Lung (tissue), 12 donors: ENCODE measurements around the gene SLC27A1. TPM values are rescaled to one million over a fixed set of nuclear protein-coding genes. Genes with fewer than 3 reads are reported as not detected.

Source experiments
- ATAC-seq: fragments of 200-7000 bp; cut with Tn5 transposase; one replicate; pipeline ENCODE4 v1.9.1; 2020; ENCODE audit warnings: moderate number of reproducible peaks; ENCODE audit not compliant: insufficient read depth, low FRiP score
- DNase-seq, 3 donors: peaks; one replicate each; pipeline ENCODE4 v3.0.0-alpha.2; 2013 to 2017
- H3K27ac ChIP-seq, 2 donors: one replicate each; pipeline ENCODE4 v1.5.1; 2013; ENCODE audit warnings: mild to moderate bottlenecking in 2 of 2, moderate library complexity in 2 of 2, control low read depth in 1 of 2, inconsistent platforms in 1 of 2, low read depth in 1 of 2, low read length in 1 of 2
- H3K27me3 ChIP-seq, 3 donors: one replicate each; pipeline ENCODE4 v1.5.1; 2013; ENCODE audit warnings: low read length in 2 of 3; ENCODE audit not compliant: control insufficient read depth in 3 of 3, insufficient read depth in 3 of 3
- H3K36me3 ChIP-seq, 4 donors: one replicate each; pipeline ENCODE4 v1.5.1; 2013; ENCODE audit warnings: low read length in 4 of 4, mild to moderate bottlenecking in 1 of 4, moderate library complexity in 1 of 4; ENCODE audit not compliant: control insufficient read depth in 4 of 4, insufficient read depth in 4 of 4
- H3K4me1 ChIP-seq, 5 donors: one replicate each; pipeline ENCODE4 v1.5.1; 2013; ENCODE audit warnings: low read length in 5 of 5, mild to moderate bottlenecking in 2 of 5, moderate library complexity in 1 of 5; ENCODE audit not compliant: control insufficient read depth in 5 of 5, insufficient read depth in 5 of 5
- H3K4me3 ChIP-seq: one replicate; pipeline ENCODE4 v1.5.1; 2013; ENCODE audit warnings: mild to moderate bottlenecking, control low read depth, moderate library complexity
- H3K9ac ChIP-seq, 2 donors: one replicate each; pipeline ENCODE4 v1.5.1; 2013; ENCODE audit warnings: low read length in 2 of 2, control low read depth in 1 of 2; ENCODE audit not compliant: insufficient read depth in 1 of 2
- H3K9me3 ChIP-seq, 4 donors: one replicate each; pipeline ENCODE4 v1.5.1; 2013; ENCODE audit warnings: low read length in 3 of 4, mild to moderate bottlenecking in 1 of 4, moderate library complexity in 1 of 4; ENCODE audit not compliant: control insufficient read depth in 4 of 4, insufficient read depth in 3 of 4
- WGBS, 2 donors: extraction: QIAGEN DNeasy Blood & Tissue Kit; methylation state at CpG; one replicate each; pipeline ENCODE4 v1.1.7; 2013; 5-methylcytosine and 5-hydroxymethylcytosine counted together
- polyA plus RNA-seq, 2 donors: library from polyadenylated mRNA; stranded (reverse); fragments of 200-250 nt; gene quantifications; one replicate each; pipeline ENCODE4 v1.2.1, GENCODE V29; 2013
- total RNA-seq, 2 donors: library from RNA; depleted of rRNA in 1 of 2; stranded (reverse); fragments of >200 nt in 1 of 2; gene quantifications; one replicate each; pipeline ENCODE4 v1.2.1, GENCODE V29; 2014 to 2021
- TF ChIP-seq, protein P1 (sequence below): IDR thresholded peaks from 2 replicates; pipeline ENCODE4 v1.5.1; 2012; ENCODE audit warnings: mild to moderate bottlenecking; ENCODE audit errors: control extremely low read depth, extremely low read depth
- donor health status: control.
- donor health status: control.
- donor health status: Bipolar disorder and iron deficiency.
- donor health status: healthy.
- donor health status: DM: yes; HTN: yes; CAD: no.

Gene SLC27A1
- total and polyA plus RNA-seq, 4 donors, result 12.2 to 26.9 (median 20.6) TPM

DNA sequence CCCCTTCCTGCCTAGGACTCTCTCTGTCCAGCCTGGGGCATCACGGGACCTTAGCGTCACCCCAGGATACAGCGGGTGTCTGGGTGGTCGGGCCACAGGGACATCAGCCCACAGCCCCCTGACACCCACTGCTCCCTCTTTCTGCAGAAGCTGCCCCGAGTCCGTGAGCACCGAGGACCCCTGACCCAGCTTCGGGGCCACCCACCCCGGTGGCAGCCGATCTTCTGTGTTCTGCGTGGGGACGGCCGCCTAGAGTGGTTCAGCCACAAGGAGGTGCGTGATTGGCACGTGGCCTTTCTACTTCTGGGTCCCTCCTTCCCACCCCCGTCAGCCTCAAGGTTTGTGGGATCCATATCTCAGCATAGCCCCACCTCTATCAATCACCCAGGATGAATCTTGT, 61.8 kb downstream of the SLC27A1 start:
- Histone ChIP-seq H3K4me3 (no peak overlapping the region), H3K9ac (no peak overlapping the region), H3K27ac (no peak overlapping the region), H3K36me3 (no peaks in the 10 kb centered on the region), H3K27me3 (no peaks in the 10 kb centered on the region), H3K4me1 (no peaks in the 10 kb centered on the region), H3K9me3 (peaks cover 0 to 7% (median 2%) of the 10 kb centered on the region in 4 donors)
- WGBS, 2 donors, result 84 to 88% methylated on average over 16 of the region's 16 CpGs
- ATAC-seq (no peak), DNase-seq (no peak)
- TF ChIP-seq, protein P1, sequence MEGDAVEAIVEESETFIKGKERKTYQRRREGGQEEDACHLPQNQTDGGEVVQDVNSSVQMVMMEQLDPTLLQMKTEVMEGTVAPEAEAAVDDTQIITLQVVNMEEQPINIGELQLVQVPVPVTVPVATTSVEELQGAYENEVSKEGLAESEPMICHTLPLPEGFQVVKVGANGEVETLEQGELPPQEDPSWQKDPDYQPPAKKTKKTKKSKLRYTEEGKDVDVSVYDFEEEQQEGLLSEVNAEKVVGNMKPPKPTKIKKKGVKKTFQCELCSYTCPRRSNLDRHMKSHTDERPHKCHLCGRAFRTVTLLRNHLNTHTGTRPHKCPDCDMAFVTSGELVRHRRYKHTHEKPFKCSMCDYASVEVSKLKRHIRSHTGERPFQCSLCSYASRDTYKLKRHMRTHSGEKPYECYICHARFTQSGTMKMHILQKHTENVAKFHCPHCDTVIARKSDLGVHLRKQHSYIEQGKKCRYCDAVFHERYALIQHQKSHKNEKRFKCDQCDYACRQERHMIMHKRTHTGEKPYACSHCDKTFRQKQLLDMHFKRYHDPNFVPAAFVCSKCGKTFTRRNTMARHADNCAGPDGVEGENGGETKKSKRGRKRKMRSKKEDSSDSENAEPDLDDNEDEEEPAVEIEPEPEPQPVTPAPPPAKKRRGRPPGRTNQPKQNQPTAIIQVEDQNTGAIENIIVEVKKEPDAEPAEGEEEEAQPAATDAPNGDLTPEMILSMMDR, result no peak

- H3K4me1 ChIP-seq, result no peaks in the 10 kb centered on the region
- no peaks in the 10 kb centered on the region for H3K27me3 ChIP-seq
- H3K36me3 ChIP-seq, result no peaks in the 10 kb centered on the region
- H3K4me3 ChIP-seq, result no peak overlapping the region
- H3K9ac ChIP-seq, result no peak overlapping the region
- WGBS, 2 donors, result 64 to 75% methylated on average over 7 of the region's 7 CpGs
- DNase-seq (no peak), ATAC-seq (no peak)
- TF ChIP-seq, protein P1, result no peak
- H3K27ac ChIP-seq, result no peak overlapping the region
- H3K9me3 ChIP-seq, result peaks cover 0 to 7% (median 2%) of the 10 kb centered on the region in 4 donors
Observed at GRCh38 chr19:17532557-17532956, 62.2 kb downstream of the SLC27A1 start.

DNA sequence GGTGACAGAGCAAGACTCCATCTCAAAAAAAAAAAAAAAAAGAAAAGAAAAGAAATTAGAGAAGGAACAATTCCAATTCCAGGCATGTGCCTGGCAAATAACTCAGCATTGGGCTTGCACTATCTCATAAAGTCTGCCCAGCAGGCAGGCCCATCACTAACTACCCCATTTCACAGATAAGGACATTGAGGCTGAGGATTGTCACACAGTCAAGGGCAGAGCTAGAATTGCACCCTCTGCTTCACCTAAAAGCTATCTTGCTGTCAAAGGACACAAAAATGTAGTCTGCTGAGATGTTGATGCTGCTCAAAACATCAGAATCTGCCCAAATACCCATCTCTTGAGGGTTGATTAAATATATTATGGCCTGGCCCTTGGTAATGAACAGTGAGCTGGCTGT, 64.4 kb downstream of the SLC27A1 start:
- H3K4me1 ChIP-seq, result peaks cover 0 to 9% (median 0%) of the 10 kb centered on the region in 5 donors
- H3K9ac ChIP-seq, result no peak overlapping the region
- H3K27me3 ChIP-seq, result peaks cover 0 to 5% (median 0%) of the 10 kb centered on the region in 3 donors
- no peak overlapping the region for H3K27ac ChIP-seq
- ATAC-seq, result no peak
- no peaks in the 10 kb centered on the region for H3K9me3 ChIP-seq
- TF ChIP-seq, protein P1, result no peak
- no peaks in the 10 kb centered on the region for H3K36me3 ChIP-seq
- DNase-seq, result no peak
- H3K4me3 ChIP-seq, result no peak overlapping the region

DNA sequence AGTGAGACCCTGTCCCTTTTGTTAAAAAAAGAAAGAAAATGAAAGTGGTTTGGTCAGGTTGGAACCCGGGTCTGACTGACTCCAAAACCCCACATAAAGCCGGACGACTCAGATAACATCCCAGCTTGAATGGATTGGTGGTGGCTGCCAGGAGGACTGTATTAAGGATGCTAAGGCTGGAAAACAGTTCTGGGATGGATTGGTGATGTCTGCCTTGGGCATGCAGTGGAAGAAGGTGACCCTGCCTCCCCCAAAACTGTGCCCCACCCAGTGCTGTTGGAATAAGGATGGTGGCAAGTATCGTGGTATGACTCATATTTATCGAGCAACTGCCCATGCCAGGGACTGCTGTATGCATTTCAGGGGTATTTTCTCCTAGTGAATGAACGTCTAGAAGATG, 66.6 kb downstream of the SLC27A1 start:
- TF ChIP-seq, protein P1, result no peak

More for the DNA sequence above, 66.6 kb downstream of the SLC27A1 start:
- Histone ChIP-seq H3K36me3 (no peaks in the 10 kb centered on the region), H3K9ac (no peak overlapping the region), H3K4me3 (no peak overlapping the region), H3K27ac (no peak overlapping the region), H3K27me3 (peaks cover 0 to 5% (median 0%) of the 10 kb centered on the region in 3 donors), H3K4me1 (peaks cover 0 to 9% (median 0%) of the 10 kb centered on the region in 5 donors), H3K9me3 (no peaks in the 10 kb centered on the region)
- WGBS, 2 donors, result 81 to 87% methylated on average over 6 of the region's 6 CpGs
- DNase-seq (no peak), ATAC-seq (no peak)
